Activated CD4-positive, alpha-beta T cell treated with anti-CD3 and anti-CD28 coated beads for 1 hour (primary cell): ENCODE results near the gene SNAI1.
"Not testable (repeated sequence)": the region's sequence is repeated elsewhere in the genome, so short reads cannot be mapped to it uniquely, and the experiment has no call there.

Experiments used
- DNase-seq: peaks from one replicate; pipeline ENCODE4 v3.0.0-alpha.2; 2020

Gene SNAI1

GRCh38 chr20:49982346-49983122 lies at the start of gene SNAI1:
Gene SNAI1 (plus strand): TSS chr20:49982980. CDS start chr20:49983060, 80 bp downstream.
- DNase-seq: peak; percentile 81

GRCh38 chr20:49935746-49936152 lies 47.0 kb upstream of the SNAI1 start:
- DNase-seq: no peak

- peak; percentile 86 for DNase-seq
These were observed 46.4 kb upstream of the SNAI1 start, which contains the start of gene RNF114 for GRCh38 chr20:49936153-49937026. Gene RNF114 (plus strand): TSS chr20:49936397. CDS start chr20:49936413, 16 bp downstream.

- DNase-seq: no peak
These were observed 45.5 kb upstream of the SNAI1 start for GRCh38 chr20:49937027-49937929.

GRCh38 chr20:49938173-49939163 lies 44.3 kb upstream of the SNAI1 start:
- DNase-seq: no peak

- DNase-seq: no peak
These were observed 41.3 kb upstream of the SNAI1 start for GRCh38 chr20:49941456-49941855.

GRCh38 chr20:49942303-49942702 lies 40.5 kb upstream of the SNAI1 start:
- DNase-seq: no peak

- no peak for DNase-seq
These were observed 39.8 kb upstream of the SNAI1 start for GRCh38 chr20:49942942-49943341.

- no peak for DNase-seq
These were observed 37.5 kb upstream of the SNAI1 start for GRCh38 chr20:49945306-49945700.

- DNase-seq: no peak
These were observed 36.9 kb upstream of the SNAI1 start for GRCh38 chr20:49945701-49946477.

- DNase-seq: no peak
These were observed 34.6 kb upstream of the SNAI1 start for GRCh38 chr20:49948178-49948577.

- DNase-seq: no peak
These were observed 33.8 kb upstream of the SNAI1 start for GRCh38 chr20:49948809-49949507.

- no peak for DNase-seq
These were observed 31.6 kb upstream of the SNAI1 start for GRCh38 chr20:49951151-49951550.

GRCh38 chr20:49955167-49955566 lies 27.6 kb upstream of the SNAI1 start:
- no peak for DNase-seq

- DNase-seq: not testable (repeated sequence)
These were observed 26.9 kb upstream of the SNAI1 start for GRCh38 chr20:49955830-49956396.

GRCh38 chr20:49956689-49957088 lies 26.1 kb upstream of the SNAI1 start:
- DNase-seq: no peak

GRCh38 chr20:49957089-49957938 lies 25.5 kb upstream of the SNAI1 start:
- not testable (repeated sequence) for DNase-seq

- DNase-seq: no peak
These were observed 21.4 kb upstream of the SNAI1 start for GRCh38 chr20:49961413-49961812.
